Femur (tissue), 1 donor: ENCODE data around the gene PPP1R27.
A peak's percentile ranks its signal among the peaks of the same experiment; 100 is the strongest.
"Not testable (repeated sequence)": the region's sequence is repeated elsewhere in the genome, so short reads cannot be mapped to it uniquely, and the experiment has no call there.

Source experiments
- DNase-seq: peaks from one replicate; pipeline ENCODE4 v3.0.0-alpha.2; 2017

The PPP1R27 gene

DNA sequence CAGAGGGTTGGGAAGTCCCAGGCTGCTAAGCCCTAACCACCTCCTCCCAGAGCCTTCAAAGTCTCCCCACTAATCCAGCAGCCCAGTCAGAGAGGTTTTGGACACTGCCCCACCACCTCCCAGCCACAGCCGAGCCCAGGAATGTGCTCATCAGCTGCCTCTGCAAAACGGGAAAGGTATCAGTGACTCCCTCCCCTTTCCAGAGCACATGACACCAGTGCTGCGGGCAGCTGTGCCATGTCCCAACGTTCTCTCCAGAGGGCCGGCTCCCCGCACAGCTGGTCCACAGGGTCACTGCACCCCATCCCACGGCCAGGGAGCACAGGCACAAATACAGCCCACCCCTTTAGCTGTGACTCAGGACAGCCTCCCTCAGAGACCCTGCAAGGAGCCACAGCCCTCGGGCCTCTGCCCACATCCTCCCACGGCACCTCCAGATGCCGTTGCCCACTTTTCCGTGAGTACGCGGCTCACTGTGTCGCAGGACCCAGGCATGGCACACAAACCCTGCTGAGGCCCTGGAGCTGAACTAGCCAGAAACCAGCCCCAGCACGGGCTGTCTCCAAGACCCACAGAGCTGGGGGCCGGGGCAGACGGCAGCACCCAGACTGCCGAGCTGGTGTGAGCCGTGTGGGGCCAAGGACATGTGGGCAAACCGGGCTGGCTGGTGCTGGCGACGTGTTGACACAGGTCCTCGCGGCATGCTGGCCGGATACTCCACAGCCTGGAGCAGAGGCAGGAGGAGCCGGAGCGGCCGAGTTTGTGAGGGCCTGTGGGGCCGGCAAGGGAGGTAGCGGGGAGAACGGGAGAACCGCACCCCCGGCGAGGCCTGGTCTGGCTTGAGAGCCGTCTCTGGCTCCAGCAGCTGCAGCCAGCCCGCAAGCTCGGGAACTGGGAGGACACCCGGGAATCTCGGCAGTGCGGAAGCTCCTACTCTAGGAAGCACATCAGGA lies 6.3 kb upstream of the PPP1R27 start:
- DNase-seq = peak; percentile 71

DNA sequence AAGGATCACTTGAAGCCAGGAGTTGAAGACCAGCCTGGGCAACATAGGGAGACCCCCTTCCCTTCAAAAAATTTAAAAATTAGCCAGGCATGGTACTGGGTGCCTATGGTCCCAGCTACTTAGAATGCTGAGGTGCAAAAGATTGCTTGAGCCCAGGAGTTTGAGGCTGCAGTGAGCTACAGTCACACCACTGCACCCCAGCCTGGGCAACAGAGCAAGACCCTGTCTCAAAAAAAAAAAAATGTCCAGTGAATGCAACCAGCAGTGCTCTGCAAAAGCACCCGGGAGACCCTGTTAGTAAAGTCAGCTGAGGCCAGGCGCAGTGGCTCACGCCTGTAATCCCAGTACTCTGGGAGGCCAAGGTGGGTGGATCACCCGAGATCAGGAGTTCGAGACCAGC lies 5.2 kb upstream of the PPP1R27 start:
- not testable (repeated sequence) for DNase-seq

DNA sequence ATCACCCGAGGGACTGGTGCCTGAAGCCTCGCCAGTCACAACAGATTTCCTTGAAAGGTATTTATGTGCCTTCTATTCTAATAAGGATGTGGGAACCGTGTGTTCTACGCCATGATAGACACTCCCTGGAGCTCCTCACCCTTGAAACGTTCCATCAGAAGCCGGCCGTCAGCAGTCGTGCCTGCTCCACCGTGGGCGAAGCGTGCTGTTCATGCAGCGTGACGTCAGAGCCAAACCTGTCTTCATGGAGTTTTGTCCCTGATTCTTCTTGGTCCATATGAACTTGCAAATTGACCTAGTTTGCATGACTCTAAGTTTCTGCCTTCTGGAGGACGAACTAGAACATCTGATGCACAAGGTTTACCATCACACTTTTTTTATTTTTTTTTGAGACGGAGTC lies 4.5 kb upstream of the PPP1R27 start:
- DNase-seq = no peak

DNA sequence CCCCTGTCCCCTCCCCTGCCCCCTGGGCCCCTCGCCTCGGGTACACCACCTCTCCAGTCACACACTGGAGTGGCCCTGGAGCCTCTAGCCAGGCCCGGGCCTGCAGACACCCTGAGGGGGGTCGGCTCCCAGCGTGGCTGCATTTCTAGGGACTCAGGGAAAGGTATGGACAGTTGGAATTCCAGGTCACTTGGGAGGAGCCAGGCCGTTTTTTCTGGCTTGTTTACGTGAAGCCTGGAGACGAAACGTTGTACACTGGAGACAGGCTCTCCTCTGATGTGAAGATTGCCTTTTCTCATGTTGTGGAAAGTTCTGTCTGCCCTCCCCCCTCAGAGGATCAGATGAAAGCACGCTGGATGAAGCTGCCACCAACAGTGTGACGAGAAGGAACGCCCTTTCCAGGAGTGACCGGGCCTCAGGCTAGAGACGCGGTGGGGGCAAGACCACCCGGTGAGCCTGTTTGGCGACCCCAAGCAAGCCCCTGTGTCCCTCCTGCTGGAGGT lies 4.0 kb upstream of the PPP1R27 start:
- DNase-seq = no peak

DNA sequence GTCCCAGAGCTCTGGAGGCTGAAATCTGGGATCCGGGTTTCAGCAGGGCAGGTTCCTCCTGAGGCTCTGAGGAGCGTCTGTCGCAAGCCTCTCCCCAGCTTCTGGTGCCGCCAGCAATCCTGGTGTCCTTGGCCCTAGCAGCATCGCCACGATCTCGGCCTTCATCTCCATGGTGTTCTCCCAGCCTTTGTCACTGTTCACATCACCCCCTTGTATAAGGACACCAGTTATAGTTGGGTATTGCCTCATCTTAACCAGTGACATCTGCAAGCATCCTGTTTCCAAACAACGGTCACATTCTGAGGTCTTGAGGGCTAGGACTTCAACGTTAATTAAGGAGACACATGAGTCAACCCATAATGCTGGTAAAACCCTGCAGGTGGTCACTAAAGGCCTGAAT lies 2.8 kb upstream of the PPP1R27 start:
- DNase-seq = no peak

DNA sequence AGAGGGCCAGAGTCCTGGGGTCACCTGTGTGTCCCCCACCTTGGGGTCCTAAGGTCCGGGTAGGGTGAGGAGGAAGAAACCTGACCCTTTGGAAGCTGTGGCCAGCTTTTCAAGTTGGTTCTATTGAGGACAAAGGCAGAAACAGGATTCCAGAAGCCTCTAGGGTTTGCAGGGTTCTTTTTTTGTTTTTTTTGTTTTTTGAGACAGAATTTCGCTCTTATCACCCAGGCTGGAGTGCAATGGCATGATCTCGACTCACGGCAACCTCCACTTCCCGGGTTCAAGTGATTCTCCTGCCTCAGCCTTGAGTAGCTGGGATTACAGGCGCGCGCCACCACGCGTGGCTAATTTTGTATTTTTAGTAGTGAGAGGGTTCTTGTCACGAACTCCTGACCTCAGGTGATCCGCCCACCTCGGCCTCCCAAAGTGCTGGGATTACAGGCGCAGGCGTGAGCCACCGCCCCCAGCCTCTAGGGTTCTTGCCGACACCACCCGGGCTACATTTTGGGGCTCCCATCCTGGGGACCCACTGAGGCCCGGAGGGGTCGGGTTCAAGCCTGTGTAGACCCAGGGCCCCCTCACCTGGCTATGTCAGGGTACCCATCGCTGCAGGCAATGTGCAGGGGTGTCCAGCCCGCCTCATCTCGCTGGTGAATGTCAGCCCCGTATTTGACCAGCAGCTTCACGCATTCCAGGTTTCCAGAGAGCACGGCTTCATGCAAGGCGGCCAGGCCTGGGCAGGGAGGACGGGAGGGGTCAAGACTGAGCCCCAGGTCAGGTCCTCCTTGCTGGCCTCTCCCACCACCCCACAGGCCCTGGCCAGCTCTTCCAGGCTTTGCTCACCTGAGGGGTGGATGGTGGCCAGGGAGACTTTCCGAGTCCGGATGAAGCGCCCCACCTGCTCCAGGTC lies 674 bp downstream of the PPP1R27 start:
- no peak for DNase-seq

DNA sequence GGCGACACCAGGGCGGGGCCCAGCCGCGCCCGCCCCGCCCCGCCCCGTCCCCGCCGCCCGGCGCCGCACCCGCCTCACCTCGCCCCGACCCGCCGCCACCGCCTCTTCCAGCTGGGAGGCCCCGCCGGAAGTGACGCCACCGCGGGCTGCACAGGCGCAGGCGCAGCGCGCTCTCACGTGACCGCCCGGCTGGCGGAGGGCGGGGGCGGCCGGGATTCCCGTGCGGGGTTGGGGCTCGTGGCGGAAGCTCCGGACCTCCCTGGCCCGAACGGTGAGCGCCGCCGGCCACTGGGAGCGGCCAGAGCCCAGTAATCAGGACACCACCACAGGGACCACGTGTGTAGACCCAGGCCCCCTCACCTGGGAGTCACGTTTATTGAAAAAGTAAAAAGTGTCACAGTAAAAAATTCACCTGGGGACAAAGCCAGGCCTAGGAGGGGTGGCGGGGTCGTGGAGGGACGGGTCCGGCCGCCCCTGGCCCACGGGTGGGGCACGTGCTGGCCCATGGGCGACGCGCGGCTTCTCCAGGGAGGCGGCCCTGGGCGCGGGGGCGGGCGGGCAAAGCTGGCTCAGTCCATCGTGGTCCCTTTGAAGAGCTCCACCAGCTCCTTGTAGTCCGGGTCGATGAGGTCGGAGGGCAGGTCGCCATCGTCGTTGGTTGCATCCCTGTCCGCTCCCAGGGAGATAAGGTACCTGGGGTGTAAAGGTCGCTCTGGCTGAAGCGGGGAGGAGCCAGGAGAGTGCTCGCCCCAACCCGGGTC lies 1.5 kb downstream of the PPP1R27 start, which contains the start of gene MCRIP1:
TSS of gene MCRIP1 (minus strand) at position 132 of the 761 bp plus-strand sequence. CDS start 8,785 bp downstream, outside the sequence.
- peak; percentile 97 for DNase-seq

DNA sequence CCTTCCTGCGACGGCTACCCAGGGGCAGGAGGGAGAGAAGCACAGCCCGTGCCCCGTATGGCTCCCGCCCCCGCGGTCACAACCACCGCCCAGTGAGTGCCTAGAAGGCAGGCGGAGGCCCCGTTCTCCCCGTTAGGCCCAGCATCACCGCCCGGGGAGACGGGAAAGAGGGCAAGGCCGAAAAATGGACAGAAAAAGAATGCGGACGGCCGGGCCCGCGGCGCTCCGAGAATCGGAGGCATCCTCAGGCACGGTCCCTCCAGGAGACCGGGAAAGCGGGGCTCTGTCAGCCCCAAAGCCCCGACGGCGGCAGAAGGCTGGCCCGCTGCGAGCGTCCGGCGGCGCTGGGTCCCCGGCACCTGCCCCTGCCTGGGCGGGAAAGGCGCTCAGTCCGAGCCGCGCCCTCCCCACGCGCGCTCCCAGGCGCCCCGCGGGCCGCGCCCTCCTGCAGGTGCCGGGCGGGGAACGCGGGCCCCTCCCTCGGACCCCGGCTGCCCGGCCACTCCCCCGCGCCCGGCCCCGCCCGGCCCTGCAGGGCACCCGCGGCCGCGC lies 2.2 kb downstream of the PPP1R27 start:
- DNase-seq = peak; percentile 51

DNA sequence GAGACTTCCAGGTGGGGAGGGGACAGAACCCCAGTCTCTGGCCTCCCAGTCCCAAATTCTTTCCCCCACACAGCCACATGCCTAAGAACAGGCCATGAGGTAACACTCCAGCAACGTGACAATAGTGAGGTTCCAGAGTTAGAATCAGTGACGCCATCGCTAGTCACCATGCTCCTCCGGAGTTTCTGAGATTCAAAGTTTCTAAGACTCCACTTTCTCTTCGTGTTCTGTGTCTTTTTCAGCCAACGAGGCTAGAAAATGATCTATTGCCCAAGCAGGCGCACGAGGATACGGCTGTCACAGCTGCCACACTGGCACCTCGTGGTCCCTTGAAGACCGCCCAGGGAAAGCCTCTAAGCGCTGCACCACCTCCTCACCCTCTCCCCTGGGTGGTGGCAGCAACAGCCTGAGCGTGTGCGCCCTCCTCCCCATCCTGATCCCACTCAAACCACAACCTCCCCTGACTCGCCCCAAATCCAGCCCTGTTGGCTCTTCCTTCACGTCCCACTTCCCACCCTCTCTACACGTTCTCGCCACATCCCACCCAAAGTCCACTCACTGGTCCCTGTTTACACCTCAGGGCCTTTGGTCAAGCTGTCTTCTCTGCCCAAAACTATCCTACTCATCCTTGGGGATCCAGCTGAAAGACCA lies 2.8 kb downstream of the PPP1R27 start:
- no peak for DNase-seq

DNA sequence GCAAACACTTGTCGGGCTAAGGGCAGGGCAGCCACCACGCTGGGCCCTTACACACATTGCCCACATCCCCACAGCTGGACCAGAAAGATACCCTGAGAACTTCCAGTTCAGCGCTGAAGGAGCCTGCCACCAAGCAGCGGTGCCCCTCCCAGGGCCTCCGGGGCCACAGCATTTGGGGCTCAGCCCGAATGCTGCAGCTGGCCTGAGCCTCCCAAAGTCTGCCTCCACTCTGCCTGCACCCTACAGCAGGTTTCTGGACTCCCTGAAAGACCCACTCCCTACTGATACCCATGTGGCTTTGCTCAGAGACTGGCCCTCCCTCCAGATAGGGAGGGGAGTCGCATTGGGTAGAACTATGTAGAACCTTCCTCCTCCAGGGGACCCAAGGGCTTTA lies 3.3 kb downstream of the PPP1R27 start:
- no peak for DNase-seq

DNA sequence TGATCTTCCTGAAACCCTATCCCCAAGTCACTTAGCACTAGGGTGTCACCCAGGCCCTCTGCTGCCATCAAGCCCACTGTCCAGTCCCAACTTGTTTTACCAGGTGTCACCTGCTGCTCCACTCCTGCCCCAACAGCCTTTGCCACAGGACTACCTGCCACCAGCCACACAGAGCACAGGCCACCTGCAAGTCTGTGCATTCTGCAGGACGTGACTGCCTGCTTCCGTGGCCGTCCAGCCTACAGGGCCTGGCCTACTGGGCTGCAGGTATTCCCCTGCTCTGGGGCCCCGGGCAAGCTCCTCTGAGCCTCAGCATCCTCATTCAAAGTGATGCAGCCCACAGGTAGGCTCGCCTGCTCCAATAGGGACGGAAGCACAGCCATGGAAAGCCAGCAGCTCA lies 5.0 kb downstream of the PPP1R27 start:
- no peak for DNase-seq

DNA sequence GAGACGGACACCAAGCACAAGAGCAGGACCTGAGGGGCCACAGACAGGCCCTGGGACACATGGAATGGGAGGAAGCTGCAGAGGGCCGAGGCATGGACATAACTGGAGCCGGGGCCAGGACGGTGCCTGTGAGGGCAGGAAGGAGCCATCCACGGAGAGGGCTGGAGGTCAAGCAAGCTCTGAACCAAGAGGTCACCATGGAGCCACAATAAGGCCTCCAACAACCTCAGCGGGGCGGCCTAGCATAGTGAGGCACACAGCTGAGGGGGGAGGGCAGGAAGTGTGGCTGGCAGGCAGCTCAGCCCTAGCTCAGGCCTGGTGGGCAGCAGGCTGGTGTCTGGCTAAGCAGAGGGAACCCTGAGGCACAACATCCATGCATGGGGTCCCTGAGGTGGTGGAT lies 6.2 kb downstream of the PPP1R27 start:
- no peak for DNase-seq

DNA sequence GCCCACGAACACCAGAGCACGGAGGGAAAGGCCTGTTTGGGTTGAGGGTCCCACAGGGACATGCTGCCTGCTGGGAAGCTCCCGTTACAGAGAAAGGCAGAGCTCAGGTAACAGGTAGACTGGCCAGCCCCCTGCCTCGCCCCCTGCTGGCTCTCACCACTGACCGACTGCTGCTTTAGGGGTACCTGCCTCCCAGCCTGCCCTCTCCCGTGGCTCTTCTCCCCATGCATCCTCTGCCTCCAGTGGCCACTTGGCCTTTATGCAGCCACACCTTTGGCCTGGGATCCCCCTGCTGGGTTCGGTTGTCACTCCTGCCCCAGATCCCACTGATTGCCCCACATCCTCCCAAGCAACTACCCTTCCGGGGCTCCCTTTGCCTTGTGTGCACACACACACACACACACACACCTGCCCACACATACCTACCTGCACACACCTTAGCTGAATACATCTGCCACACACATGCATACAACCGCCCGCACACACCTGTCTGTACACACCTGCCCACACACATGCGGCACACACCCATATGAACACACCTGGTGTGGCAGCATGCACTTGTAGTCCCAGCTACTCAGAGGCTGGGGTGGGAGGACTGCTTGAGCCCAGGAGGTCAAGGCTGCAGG lies 8.9 kb downstream of the PPP1R27 start:
- DNase-seq = no peak

DNA sequence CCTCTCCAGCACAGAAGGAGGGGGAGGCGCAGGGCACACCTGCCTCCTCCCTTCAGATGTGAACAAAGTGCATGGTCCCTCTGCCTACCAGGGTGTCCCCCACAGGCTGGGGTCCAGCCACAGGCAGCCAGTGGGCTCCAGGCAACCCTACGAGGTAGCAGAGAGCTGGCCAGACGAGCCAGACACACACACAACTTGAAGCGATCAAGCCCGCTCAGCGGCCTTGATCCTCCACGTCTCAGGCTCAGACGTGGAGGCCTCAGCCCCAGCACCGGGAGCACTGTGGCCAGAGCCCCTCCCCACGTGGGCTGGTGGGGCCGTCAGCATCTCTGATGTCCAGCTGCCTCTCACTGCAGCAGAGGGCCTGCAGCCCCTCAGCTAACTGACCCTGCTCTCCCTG lies 10.3 kb downstream of the PPP1R27 start:
- DNase-seq = no peak

DNA sequence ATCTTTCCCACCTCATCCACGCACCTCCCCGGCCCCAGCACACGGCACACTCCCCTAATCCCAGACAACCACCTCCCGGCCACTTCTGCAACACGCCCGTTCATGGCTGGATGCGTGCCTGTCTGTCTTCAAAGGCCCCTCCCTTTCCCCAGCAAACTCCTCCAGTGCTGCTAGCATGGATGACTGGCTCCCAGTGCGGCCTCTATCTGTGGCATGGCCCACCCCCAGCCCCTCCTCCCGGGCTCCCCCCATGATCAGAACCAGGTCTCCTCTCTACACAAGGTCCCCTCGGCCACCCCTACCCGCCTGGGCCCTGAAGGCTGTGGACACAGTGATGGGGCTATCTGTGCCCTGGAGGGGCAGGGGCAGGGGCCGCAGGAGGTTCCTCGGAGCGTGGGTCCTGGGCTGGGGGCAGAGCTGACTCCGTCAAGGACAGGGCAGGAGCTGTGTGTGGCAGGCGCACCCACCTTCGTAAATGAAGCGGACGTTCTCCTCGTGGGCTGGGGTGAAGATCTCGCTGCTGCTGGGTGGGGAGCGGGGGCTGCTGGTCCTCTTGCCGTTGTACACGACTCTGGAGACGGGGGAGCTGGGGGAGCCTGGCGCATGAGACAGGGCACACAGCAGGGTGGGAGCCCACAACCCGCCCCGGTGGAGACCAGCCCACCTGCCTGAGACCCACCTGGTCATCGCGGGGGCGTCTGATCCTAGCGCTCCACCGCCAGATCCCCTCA lies 10.9 kb downstream of the PPP1R27 start:
- no peak for DNase-seq

DNA sequence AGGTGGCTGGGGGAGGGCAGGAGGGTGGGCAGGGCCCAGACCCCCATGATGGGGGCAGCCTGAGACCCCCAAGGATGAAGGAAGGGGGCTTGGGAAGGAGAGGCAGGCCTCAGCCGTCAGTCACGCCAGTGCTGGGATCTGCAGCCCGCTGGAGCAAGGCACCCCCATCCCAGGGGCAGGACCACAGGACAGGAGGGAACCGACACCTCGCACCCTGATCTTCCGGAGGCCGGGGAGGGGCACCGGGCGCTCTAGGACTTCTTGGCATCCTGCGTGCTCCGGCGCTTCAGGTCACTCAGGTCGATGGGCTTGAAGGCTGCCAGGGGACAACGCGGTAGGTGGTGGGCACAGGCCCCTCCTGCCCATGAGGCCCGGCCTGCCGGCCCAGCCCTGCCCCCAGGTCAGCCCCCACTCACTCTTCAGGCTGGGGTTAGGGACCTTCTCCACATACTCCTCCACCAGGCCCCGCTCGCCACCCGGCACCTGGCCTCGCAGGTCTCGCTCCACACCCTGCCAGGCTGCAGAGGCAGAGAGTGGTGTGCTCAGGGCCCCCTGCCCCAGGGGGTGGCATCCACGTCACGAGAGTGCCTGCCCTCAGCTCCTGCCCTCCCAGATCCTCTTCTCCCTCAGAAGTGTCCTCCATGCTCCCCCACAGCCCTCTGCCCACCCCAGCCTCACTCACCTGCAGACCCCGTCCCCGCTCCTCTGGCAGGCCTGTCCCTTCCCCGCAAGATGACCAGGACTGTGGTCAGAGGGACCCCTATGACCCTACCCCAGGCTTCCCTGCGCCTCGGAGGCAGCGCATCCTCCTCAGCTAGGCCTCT lies 11.6 kb downstream of the PPP1R27 start:
- DNase-seq = no peak

DNA sequence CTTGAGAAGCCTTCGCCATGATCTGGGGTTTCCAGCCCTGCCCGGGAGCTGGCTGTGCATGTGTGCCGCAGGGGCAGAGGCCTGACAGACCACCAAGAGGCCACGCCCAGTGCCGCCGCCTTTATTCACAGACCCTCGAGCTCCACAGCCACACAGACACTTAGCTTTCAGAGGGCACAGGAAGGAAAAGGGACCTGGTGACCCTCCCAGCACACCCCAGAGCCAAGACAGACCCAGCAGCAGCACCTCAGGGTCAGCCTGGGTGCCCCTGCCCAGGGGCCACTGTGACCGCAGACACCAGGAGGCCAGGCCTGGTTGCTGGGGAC lies 12.6 kb downstream of the PPP1R27 start:
- DNase-seq = no peak

DNA sequence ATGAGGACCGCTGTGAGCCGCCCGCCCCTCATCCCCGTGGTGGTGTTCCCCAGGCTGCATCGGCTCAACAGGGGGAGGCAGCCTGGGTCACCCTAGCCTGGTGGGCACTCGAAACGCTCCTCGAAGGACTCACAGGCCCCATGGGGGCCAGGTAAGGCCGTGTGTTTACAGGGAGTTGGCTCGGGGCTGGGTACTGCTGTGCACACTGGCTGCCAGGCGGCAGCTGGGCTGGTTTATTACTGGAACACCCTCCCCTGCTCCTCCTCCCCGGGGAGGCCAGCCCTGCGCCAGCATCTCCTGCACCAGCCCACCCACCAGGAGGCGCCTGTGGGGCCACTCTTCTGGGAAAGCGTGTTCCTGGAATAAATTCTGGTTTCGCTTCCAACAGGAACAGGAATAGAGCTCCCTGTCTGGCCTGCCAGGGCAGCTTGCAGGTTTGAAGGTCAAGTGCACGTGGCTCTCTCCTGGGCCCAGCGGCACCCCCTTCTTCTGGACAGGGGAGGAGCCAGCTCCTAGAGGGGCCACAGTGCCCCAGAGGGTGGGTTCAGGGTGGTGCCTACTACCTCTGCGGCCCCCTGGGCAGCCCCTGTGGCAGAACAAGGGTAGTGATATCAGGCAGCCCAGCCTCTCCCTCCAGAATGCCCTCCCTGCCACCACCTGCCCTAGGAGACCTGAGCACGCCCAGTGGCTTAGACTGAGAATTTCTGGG lies 13.1 kb downstream of the PPP1R27 start:
- peak; percentile 66 for DNase-seq

DNA sequence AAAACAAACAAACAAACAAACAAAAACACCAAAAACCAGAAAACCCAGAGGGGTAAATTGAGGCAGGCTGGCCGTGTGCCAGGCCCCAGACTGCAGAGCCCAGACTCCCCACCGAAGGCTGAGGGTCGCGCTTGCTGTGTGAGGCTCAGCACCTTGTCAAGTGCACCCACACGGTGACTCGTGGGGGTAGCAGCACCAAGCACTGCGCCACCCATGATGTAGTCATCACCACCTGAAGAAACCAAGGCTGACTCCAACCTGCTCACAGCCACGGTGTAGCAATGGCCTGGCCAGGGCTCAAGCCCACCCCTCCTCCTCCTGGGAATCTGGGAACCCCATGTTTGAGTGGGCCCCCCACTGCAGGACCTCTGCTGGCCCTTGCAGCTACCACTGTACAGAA lies 13.7 kb downstream of the PPP1R27 start:
- no peak for DNase-seq
